Posterior vena cava (tissue), 2 donors: ENCODE results near the gene SAMM50. TPM values are rescaled to one million over a fixed set of nuclear protein-coding genes. Genes with fewer than 3 reads are reported as not detected.

Experiments used
- DNase-seq: peaks from one replicate; pipeline ENCODE4 v3.0.0-alpha.2; 2020; ENCODE audit warnings: low spot score
- intact Hi-C, 2 donors: fragments of 100-400 bp; cut with DNase I; formaldehyde crosslinking; loops; one replicate each; pipeline versions ENCODE4 v1.14.1 to v1.14.2; 2022 to 2023
- total RNA-seq, 2 donors: library from RNA; stranded (reverse); fragmentation: NEBNext Ultra II Directional; extraction: Animal tissue kit (Norgen Biotek cat#: 25700); gene quantifications; one replicate each; pipeline ENCODE4 v1.2.1, GENCODE V29; 2021
- donor health status: DM: yes; HTN: yes; CAD: no.
- donor health status: DM: yes; HTN: yes; CAD: no.

The SAMM50 gene
- total RNA-seq, 2 donors from 2014 or later = 20.8 to 25.6 TPM

DNA sequence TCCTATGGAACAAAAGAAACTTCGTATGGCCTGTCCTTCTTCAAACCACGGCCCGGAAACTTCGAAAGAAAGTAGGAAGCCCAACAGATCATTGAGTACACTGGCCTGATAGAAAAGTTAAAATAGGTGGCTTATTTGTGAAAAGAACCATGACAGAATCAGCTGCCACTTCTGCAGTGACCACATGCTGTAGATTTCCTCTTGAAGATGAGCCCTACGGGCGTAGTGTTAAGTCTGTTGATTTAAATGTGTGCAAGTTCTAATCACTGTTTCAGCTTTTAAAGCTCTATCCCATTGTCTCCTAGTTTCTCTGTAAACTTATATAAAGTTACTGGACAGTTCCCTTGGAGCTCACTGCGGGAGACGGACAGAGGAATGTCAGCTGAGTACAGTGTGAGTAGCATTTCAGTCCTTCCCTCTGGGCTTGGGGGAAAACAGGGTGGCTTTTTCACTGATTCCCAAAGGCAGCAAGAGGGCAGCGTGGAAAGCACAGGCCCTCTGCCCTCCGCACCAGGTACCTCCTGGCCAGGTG lies 17.8 kb downstream of the SAMM50 start:
- intact Hi-C loops = no loop called here
- no peak for DNase-seq

- intact Hi-C loops = no loop called here
- DNase-seq = no peak
Observed at GRCh38 chr22:43974028-43974545, 18.8 kb downstream of the SAMM50 start.

DNA sequence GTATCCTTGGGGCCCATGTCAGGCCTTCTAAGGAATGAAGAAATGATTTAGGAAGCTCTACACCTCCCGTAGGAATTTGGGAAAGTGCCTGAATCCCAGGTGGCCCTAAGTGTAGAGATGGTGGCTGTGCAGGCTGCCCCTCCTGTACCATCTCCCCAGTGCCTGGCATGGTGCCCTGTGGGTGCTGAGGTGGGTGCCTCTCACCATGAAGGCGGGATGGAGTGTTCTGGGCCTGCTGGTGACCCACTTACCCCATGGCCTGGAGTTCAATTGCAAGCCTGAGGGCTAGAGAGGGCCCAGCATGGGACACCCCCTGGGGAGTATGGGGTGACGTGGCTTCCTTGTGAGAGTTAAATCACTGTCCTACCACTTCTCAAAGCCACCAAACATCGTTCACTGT lies 19.8 kb downstream of the SAMM50 start:
- no peak for DNase-seq

GRCh38 chr22:43976861-43977795 lies 21.9 kb downstream of the SAMM50 start:
- intact Hi-C loops = no loop called here

More for the DNA sequence above, 19.8 kb downstream of the SAMM50 start:
- intact Hi-C loops = no loop called here

DNA sequence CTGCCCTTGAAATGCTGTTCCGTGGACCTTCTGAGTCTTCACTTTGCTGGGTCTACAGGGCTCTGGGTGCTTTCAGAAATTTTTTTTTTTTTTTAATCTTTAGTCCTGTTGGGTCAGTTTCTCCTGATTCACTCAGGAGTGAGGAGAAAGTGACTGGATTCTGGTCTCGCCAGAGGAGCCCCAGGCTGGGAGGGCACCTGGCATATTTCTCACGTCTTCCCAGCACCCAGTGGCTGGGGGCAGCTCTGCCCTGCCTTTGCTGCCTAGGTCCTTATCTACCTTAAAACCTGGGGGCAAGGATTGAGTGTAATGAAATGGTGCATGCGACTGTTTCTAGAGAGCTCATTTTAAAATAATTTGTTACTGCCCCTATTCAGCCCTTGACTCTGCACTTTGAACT lies 23.3 kb downstream of the SAMM50 start:
- no peak for DNase-seq
- intact Hi-C loops = no loop called here

More at GRCh38 chr22:43976861-43977795, 21.9 kb downstream of the SAMM50 start:
- DNase-seq = no peak

- DNase-seq = no peak
- intact Hi-C loops = no loop called here
Observed at GRCh38 chr22:43980579-43980978, 25.3 kb downstream of the SAMM50 start.

DNA sequence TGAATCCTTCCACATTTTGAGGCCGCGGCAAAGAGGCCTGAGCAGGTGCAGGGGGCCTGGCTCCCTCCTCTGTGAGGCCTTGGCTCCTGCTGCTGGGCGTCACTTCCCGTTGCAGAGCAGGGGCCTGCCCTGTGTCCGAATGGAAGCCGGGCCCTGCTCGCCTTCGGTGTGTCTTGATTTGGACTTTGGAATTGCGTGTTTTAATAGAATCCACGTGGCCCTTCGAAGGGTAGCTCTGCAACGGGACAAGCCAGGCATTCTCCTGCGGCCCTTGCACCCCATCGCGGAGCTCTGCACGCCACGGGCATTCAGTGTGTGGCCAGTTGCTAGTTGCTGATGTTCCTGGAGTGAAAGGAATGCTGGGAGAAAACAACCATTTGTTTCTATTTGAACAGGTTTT lies 25.8 kb downstream of the SAMM50 start:
- intact Hi-C loops = no loop called here
- no peak for DNase-seq

GRCh38 chr22:43983808-43984207 lies 28.6 kb downstream of the SAMM50 start:
- no peak for DNase-seq
- intact Hi-C loops = no loop called here

GRCh38 chr22:43985532-43985931 lies 30.3 kb downstream of the SAMM50 start:
- intact Hi-C loops = no loop called here
- DNase-seq = no peak

DNA sequence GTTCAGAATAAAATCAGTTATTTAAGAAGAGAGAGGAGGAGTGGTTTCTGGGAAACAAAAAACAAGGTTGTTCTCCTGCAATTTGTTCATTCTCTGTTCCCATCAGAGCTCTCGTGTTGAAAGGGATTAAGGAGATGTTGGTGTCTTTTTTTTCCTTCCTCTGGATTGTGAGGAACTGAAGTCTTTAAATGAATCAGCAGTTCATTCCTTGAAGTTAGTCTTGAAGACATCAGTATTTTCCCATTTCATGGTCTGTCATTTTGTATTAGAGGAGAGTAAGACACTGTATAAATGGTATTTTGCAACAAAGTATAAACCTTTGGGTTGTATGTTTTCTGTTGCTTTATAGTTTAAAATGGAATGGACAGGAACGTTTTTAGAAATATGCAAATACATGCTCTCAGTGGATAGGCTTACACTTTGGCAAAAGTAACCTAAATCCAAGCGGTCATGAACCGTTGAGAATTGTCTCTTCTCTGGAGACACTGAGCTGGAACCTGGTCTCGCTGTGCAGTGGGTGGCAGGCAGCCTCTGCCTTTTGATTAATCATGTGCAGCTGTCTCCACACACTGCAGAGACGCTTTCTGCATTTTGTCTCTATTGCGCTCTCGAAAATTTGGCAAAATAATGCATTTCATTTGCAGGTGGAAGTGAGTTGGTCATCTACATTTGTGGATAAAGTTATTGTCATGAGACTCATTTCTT lies 33.0 kb downstream of the SAMM50 start:
- DNase-seq = no peak
- intact Hi-C loops = no loop called here

GRCh38 chr22:43988960-43989359 lies 33.7 kb downstream of the SAMM50 start:
- intact Hi-C loops = no loop called here

GRCh38 chr22:43990044-43990443 lies 34.8 kb downstream of the SAMM50 start:
- no peak for DNase-seq

More at GRCh38 chr22:43988960-43989359, 33.7 kb downstream of the SAMM50 start:
- no peak for DNase-seq

GRCh38 chr22:43991316-43992020 lies 36.2 kb downstream of the SAMM50 start:
- DNase-seq = no peak
- intact Hi-C loops = loop anchor here (2.0 to 10.0 kb wide), 3 partner anchors 93 to 635 kb away; no protein-coding TSS in a partner anchor

More at GRCh38 chr22:43990044-43990443, 34.8 kb downstream of the SAMM50 start:
- intact Hi-C loops = loop anchor here (5.0 to 10.0 kb wide), 2 partner anchors 95 to 632 kb away; no protein-coding TSS in a partner anchor

DNA sequence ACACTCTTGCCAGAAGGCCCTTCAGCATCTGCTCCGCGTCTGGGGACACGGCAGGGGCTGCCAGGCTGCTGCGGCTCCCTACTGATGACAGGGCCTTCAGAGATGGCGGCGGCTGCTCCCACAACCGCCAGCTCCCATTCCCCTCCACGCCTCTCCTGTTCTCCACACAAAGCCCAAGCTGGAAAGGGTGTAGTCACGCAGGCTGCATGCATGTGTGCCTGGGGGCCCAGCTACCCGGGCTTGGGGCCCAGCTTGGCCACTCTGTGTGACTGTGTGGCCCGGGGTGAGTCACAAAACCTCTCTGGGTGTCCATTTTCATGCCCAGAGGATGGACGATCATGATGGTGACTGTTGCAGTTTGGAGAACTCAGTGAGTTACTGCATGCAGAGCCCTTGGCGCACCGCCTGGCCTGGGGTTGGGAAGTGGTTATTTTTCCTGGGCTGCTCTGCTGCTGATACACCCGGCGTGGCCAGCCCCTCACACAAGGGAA lies 37.1 kb downstream of the SAMM50 start:
- intact Hi-C loops = loop anchor here (2.0 to 10.0 kb wide), 3 partner anchors 92 to 634 kb away; no protein-coding TSS in a partner anchor
- DNase-seq = no peak

- intact Hi-C loops = loop anchor here (2.0 to 10.0 kb wide), 3 partner anchors 92 to 634 kb away; no protein-coding TSS in a partner anchor
- DNase-seq = no peak
Observed at GRCh38 chr22:43993072-43993760, 38.0 kb downstream of the SAMM50 start.

DNA sequence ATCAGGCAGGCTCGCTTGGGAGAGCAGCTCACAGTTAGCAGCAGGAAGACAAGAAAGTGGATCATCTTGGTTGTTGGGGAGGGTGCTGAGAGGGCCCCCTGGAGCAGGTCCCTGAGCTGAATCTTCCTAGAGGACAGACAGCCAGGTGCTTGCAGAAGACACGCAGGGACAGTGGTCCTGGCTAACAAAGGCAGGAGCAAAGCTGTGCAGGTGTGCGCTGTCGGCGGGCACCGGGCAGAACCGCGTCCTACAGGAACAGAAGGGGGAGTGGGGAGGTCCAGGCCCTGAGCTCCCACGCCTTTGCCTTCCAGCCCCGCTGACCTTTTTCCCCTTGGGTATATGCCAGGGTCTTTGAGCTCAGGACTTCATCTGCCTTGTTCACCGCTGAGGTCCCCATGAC lies 38.8 kb downstream of the SAMM50 start:
- intact Hi-C loops = loop anchor here (5.0 to 10.0 kb wide), 2 partner anchors 91 to 628 kb away; no protein-coding TSS in a partner anchor

DNA sequence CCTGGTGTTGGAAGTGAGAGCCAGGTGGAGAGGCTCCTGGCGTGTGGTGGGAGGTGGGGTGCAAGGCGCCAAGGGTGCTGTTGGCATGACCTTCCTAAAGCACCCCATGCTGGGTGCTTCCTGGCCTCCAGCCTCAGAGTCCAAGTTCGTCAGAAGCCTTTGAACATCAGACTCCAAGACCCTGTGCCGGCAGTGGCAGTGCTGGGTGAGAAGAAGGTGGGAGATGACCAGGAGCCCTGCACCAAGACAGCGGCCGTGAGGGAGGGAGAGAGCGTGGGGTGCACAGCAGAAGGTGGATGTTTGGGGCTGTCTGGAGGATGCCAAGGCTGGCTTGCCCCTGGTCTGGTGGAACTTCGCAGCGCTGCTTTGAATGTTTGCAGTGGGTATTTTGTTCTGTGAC lies 39.2 kb downstream of the SAMM50 start:
- no peak for DNase-seq
- intact Hi-C loops = loop anchor here (5.0 to 10.0 kb wide), 2 partner anchors 90 to 628 kb away; no protein-coding TSS in a partner anchor

More for the DNA sequence above, 38.8 kb downstream of the SAMM50 start:
- no peak for DNase-seq
